ENCODE measurements around the gene ERC1. TPM values are rescaled to one million over a fixed set of nuclear protein-coding genes. Genes with fewer than 3 reads are reported as not detected.

Gene ERC1
- total RNA-seq, 4 donors from 2014 or later = 28.5 to 71.7 (median 38.5) TPM

GRCh38 chr12:1058423-1058822, 67.4 kb downstream of the ERC1 start:
- TF ChIP-seq POLR2A (IDR thresholded peaks at IDR 0.05) = no peak
- no peak for TF ChIP-seq CTCF (IDR thresholded peaks at IDR 0.05)
- no peak for TF ChIP-seq EP300 (IDR thresholded peaks at IDR 0.05)
- TF ChIP-seq POLR2AphosphoS5 (IDR thresholded peaks at IDR 0.05) = no peak
- WGBS = 95% methylated on average over 2 of the region's 2 CpGs

GRCh38 chr12:1059162-1059561, 68.1 kb downstream of the ERC1 start:
- no peak for TF ChIP-seq POLR2A (IDR thresholded peaks at IDR 0.05)
- TF ChIP-seq POLR2AphosphoS5 (IDR thresholded peaks at IDR 0.05) = no peak
- no peak for TF ChIP-seq EP300 (IDR thresholded peaks at IDR 0.05)
- no peak for TF ChIP-seq CTCF (IDR thresholded peaks at IDR 0.05)
- Histone ChIP-seq H3K27ac (no peak overlapping the region), H3K36me3 (no peaks in the 10 kb centered on the region), H3K27me3 (no peaks in the 10 kb centered on the region), H3K9me3 (peaks cover 12% of the 10 kb centered on the region), H3K4me1 (no peaks in the 10 kb centered on the region), H3K4me3 (no peak overlapping the region)
- no peak for DNase-seq (ENCODE audit: low spot score in 2 of 2)

More at GRCh38 chr12:1058423-1058822, 67.4 kb downstream of the ERC1 start:
- Histone ChIP-seq H3K4me3 (no peak overlapping the region), H3K9me3 (peaks cover 6% of the 10 kb centered on the region), H3K4me1 (peaks cover 3% of the 10 kb centered on the region), H3K36me3 (no peaks in the 10 kb centered on the region), H3K27me3 (no peaks in the 10 kb centered on the region), H3K27ac (no peak overlapping the region)
- no peak for DNase-seq (ENCODE audit: low spot score in 2 of 2)

GRCh38 chr12:1063852-1064251, 72.8 kb downstream of the ERC1 start:
- no peak overlapping the region for H3K27ac ChIP-seq
- no peak for DNase-seq (ENCODE audit: low spot score in 2 of 2)
- no peak overlapping the region for H3K4me3 ChIP-seq
- TF ChIP-seq CTCF (IDR thresholded peaks at IDR 0.05) = no peak
- no peak for TF ChIP-seq EP300 (IDR thresholded peaks at IDR 0.05)
- no peak for TF ChIP-seq POLR2A (IDR thresholded peaks at IDR 0.05)
- no peak for TF ChIP-seq POLR2AphosphoS5 (IDR thresholded peaks at IDR 0.05)
- no peaks in the 10 kb centered on the region for H3K4me1 ChIP-seq
- H3K36me3 ChIP-seq = no peaks in the 10 kb centered on the region
- WGBS = 92% methylated on average over 1 of the region's 1 CpG
- H3K9me3 ChIP-seq = peaks cover 15% of the 10 kb centered on the region
- no peaks in the 10 kb centered on the region for H3K27me3 ChIP-seq

- TF ChIP-seq EP300 (IDR thresholded peaks at IDR 0.05) (no peak), POLR2AphosphoS5 (IDR thresholded peaks at IDR 0.05) (no peak), CTCF (IDR thresholded peaks at IDR 0.05) (no peak), POLR2A (IDR thresholded peaks at IDR 0.05) (no peak)
These were observed 73.3 kb downstream of the ERC1 start for GRCh38 chr12:1064317-1064716.

GRCh38 chr12:1065629-1066028, 74.6 kb downstream of the ERC1 start:
- no peak overlapping the region for H3K4me3 ChIP-seq
- peaks cover 15% of the 10 kb centered on the region for H3K9me3 ChIP-seq
- H3K27ac ChIP-seq = no peak overlapping the region
- H3K4me1 ChIP-seq = no peaks in the 10 kb centered on the region
- no peaks in the 10 kb centered on the region for H3K36me3 ChIP-seq
- DNase-seq (ENCODE audit: low spot score in 2 of 2) = no peak
- no peaks in the 10 kb centered on the region for H3K27me3 ChIP-seq
- TF ChIP-seq POLR2AphosphoS5 (IDR thresholded peaks at IDR 0.05) (no peak), CTCF (IDR thresholded peaks at IDR 0.05) (no peak), POLR2A (IDR thresholded peaks at IDR 0.05) (no peak), EP300 (IDR thresholded peaks at IDR 0.05) (no peak)
- WGBS = 98% methylated on average over 3 of the region's 3 CpGs

More at GRCh38 chr12:1064317-1064716, 73.3 kb downstream of the ERC1 start:
- Histone ChIP-seq H3K27me3 (no peaks in the 10 kb centered on the region), H3K27ac (no peak overlapping the region), H3K4me3 (no peak overlapping the region), H3K4me1 (no peaks in the 10 kb centered on the region), H3K9me3 (peaks cover 15% of the 10 kb centered on the region), H3K36me3 (no peaks in the 10 kb centered on the region)
- DNase-seq (ENCODE audit: low spot score in 2 of 2) = no peak
- 100% methylated on average over 2 of the region's 2 CpGs for WGBS

Measured in suprapubic skin (tissue), 4 donors.